OCI-LY3 (cell line): ENCODE measurements around the gene ARHGAP23.
"Not testable (repeated sequence)": the region's sequence is repeated elsewhere in the genome, so short reads cannot be mapped to it uniquely, and the experiment has no call there.

Experiments used
- EZH2phosphoT487 ChIP-seq: fragments of 200-600 bp; shearing (Covaris generic); IDR thresholded peaks from 2 replicates; pipeline ENCODE4 v1.6.1; 2018; ENCODE audit warnings: antibody characterized with exemption, mixed run types, low read depth
- TF ChIP-seq, protein P1 (sequence below): fragments of 200-600, 300-600 bp; sonication (generic); IDR thresholded peaks from 2 replicates; pipeline ENCODE4 v1.5.1; 2014; ENCODE audit warnings: antibody characterized with exemption, low read length, low read depth

DNA sequence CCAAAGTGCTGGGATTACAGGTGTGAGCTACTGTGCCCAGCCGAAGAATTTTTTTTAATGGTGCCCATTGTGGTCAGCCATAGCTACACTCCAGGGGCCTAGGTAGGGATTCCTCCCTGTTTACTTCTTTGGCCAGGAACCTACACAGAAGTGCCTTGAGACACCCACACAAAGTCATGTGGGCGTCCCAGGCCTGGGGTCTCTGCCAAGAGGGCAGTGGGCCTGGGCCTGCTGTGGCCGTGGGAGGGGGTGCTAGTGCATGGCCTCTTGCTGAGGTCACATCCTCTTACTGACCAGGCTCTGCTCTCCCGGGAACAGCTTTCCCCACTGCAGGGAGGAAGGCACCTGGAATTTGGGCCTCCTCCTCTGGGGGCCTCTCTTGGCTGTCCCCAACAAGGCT, 50.4 kb downstream of the ARHGAP23 start:
- not testable (repeated sequence) for TF ChIP-seq EZH2phosphoT487
- TF ChIP-seq, protein P1, sequence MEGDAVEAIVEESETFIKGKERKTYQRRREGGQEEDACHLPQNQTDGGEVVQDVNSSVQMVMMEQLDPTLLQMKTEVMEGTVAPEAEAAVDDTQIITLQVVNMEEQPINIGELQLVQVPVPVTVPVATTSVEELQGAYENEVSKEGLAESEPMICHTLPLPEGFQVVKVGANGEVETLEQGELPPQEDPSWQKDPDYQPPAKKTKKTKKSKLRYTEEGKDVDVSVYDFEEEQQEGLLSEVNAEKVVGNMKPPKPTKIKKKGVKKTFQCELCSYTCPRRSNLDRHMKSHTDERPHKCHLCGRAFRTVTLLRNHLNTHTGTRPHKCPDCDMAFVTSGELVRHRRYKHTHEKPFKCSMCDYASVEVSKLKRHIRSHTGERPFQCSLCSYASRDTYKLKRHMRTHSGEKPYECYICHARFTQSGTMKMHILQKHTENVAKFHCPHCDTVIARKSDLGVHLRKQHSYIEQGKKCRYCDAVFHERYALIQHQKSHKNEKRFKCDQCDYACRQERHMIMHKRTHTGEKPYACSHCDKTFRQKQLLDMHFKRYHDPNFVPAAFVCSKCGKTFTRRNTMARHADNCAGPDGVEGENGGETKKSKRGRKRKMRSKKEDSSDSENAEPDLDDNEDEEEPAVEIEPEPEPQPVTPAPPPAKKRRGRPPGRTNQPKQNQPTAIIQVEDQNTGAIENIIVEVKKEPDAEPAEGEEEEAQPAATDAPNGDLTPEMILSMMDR: not testable (repeated sequence)
